ENCODE results near the gene GUCD1.

- TF ChIP-seq POLR2A (IDR thresholded peaks at IDR 0.05; ENCODE audit: low read depth, low read length) (no peak), POLR2AphosphoS5 (IDR thresholded peaks at IDR 0.05; ENCODE audit: low read depth, low read length) (no peak), TAF1 (IDR thresholded peaks at IDR 0.05; ENCODE audit: low read depth, low read length) (no peak)
These were observed 19.6 kb downstream of the GUCD1 start for GRCh38 chr22:24535348-24535747.

Measured in GM12891 (cell line).